ENCODE data around the gene CRYBA2. TPM values are rescaled to one million over a fixed set of nuclear protein-coding genes. Genes with fewer than 3 reads are reported as not detected.

CRYBA2 gene
- total and polyA plus RNA-seq, 2 of the 8 experiments (the other 6 are each of a cell fraction or from before 2014, with no cell fraction given), result not detected

DNA sequence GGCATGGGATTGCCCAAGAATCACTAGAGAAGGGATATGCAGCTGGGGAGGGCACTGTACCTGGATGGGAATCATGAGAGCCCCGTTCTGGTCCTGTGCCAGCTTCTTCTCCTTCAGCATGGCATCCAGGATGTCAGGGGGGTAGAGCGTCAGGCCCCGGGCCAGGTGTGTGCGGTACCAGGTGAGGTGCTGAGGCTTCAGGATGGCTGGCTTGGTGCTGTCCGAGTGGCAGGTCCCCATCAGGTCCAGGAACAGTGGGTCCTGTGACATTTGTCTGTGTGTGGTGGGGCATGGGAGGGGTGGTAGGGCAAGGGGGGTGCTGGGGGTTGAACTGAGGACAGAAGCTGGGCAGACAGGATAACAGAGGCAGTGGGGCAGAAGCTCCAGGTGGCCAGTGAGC lies 34.9 kb upstream of the CRYBA2 start:
- peaks cover 0 to 3% (median under 1%) of the 10 kb centered on the region in 4 experiments; a peak in 2 of 7 replicates for H3K4me1 ChIP-seq (replicated peaks in 1 of 4; ENCODE audit: control insufficient read depth in 3 of 4, insufficient read depth in 4 of 4, low read length in 3 of 4)
- no peak overlapping the region for H4K8ac ChIP-seq (ENCODE audit: extremely low read depth, insufficient read depth, low read length)
- no peaks in the 10 kb centered on the region; a peak in 1 of 7 replicates for H3K27me3 ChIP-seq (replicated peaks in 1 of 4; ENCODE audit: control insufficient read depth in 3 of 4, extremely low read depth in 1 of 4, insufficient read depth in 3 of 4, low read length in 3 of 4)
- no peaks in the 10 kb centered on the region for H3K36me3 ChIP-seq (ENCODE audit: control insufficient read depth in 2 of 4, insufficient read depth in 4 of 4, low read length in 3 of 4)
- TF ChIP-seq, protein P1, sequence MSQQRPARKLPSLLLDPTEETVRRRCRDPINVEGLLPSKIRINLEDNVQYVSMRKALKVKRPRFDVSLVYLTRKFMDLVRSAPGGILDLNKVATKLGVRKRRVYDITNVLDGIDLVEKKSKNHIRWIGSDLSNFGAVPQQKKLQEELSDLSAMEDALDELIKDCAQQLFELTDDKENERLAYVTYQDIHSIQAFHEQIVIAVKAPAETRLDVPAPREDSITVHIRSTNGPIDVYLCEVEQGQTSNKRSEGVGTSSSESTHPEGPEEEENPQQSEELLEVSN (IDR thresholded peaks at IDR 0.05), result no peak
- no peak for TF ChIP-seq RAD21 (IDR thresholded peaks at IDR 0.05 in 1 of 2, conservative IDR thresholded peaks at IDR 0.05 in 1 of 2; ENCODE audit: low read depth in 2 of 2, low read length in 2 of 2)
- no peak for TF ChIP-seq KDM1A (IDR thresholded peaks at IDR 0.05; ENCODE audit: borderline replicate concordance, low read length)
- TF ChIP-seq SP4 (IDR thresholded peaks at IDR 0.05; ENCODE audit: low read length), result no peak
- no peak for TF ChIP-seq GTF2F1 (IDR thresholded peaks at IDR 0.05; ENCODE audit: borderline replicate concordance, low read depth, low read length)
- TF ChIP-seq CHD1 (IDR thresholded peaks at IDR 0.05; ENCODE audit: low read depth, low read length), result no peak
- TF ChIP-seq YY1 (IDR thresholded peaks at IDR 0.05; ENCODE audit: low read depth, low read length), result no peak
- TF ChIP-seq SIRT6 (IDR thresholded peaks at IDR 0.05; ENCODE audit: low read length), result no peak
- no peak for TF ChIP-seq SIX5 (IDR thresholded peaks at IDR 0.05; ENCODE audit: low read depth, low read length)
- TF ChIP-seq CBX5 (IDR thresholded peaks at IDR 0.05; ENCODE audit: low read depth, low read length), result no peak
- TF ChIP-seq ASH2L (IDR thresholded peaks at IDR 0.05; ENCODE audit: low read length), result no peak
- H2AFZ ChIP-seq (ENCODE audit: low read length), result no peak overlapping the region
- H2AK5ac ChIP-seq (ENCODE audit: low read depth, low read length), result no peak overlapping the region
- peaks cover 0 to 2% of the 10 kb centered on the region in 2 experiments for H4K20me1 ChIP-seq (replicated peaks in 1 of 2; ENCODE audit: control insufficient read depth in 1 of 2, insufficient read depth in 2 of 2, low read length in 2 of 2)
- H3K56ac ChIP-seq (replicated peaks; ENCODE audit: insufficient read length, low read depth, low read length), result no peak overlapping the region
- no peak overlapping the region for H2BK15ac ChIP-seq (ENCODE audit: low read length)
- ChIA-PET CTCF (ENCODE audit: partially characterized antibody) (interaction anchor here (0.8 to 45.5 kb wide), 13 partner anchors 9 to 267 kb away, joined by 3 to 1006 read pairs (median 19); partner anchors contain the start of genes CFAP65, CRYBA2, IHH and NHEJ1), POLR2A (ENCODE audit: partially characterized antibody) (no interaction called here)
- H2BK12ac ChIP-seq (ENCODE audit: low read depth, low read length), result no peak overlapping the region
- H4K91ac ChIP-seq (replicated peaks; ENCODE audit: insufficient read length, low read length), result no peak overlapping the region
- no peak overlapping the region for H2BK120ac ChIP-seq (replicated peaks; ENCODE audit: low read depth, low read length)
- no peaks in the 10 kb centered on the region for H3K79me2 ChIP-seq (ENCODE audit: control insufficient read depth in 1 of 2, insufficient read depth in 2 of 2, low read length in 2 of 2)
- no peaks in the 10 kb centered on the region for H3K9me3 ChIP-seq (ENCODE audit: insufficient read depth in 2 of 2, low read depth in 1 of 2, low read length in 1 of 2)
- no peak overlapping the region for H3K14ac ChIP-seq (ENCODE audit: insufficient read length)
- no peak overlapping the region for H2BK20ac ChIP-seq (ENCODE audit: low read length)
- H3K18ac ChIP-seq (ENCODE audit: extremely low read depth, low read length), result no peak overlapping the region
- DNase-seq (ENCODE audit: low read depth in 1 of 2, low spot score in 2 of 2) (no peak), FAIRE-seq (no peak)
- no peak overlapping the region for H3K9ac ChIP-seq (replicated peaks in 1 of 4; ENCODE audit: extremely low read depth in 1 of 4, low read depth in 3 of 4, low read length in 3 of 4)
- H2BK5ac ChIP-seq (ENCODE audit: low read depth, low read length), result no peak overlapping the region
- H3K79me1 ChIP-seq (ENCODE audit: low read depth, low read length), result no peaks in the 10 kb centered on the region
- 91% methylated on average over 5 of the region's 5 CpGs; no CpG with 5 or more reads in 1 of the 2 experiments for WGBS, 2 experiments (ENCODE audit: extremely low coverage in 1 of 2, insufficient coverage in 1 of 2, insufficient read length in 1 of 2, insufficient replicate concordance in 2 of 2, low coverage in 1 of 2, low lambda C conversion rate in 2 of 2, missing lambda C conversion rate in 1 of 2)
- H3K4ac ChIP-seq (replicated peaks; ENCODE audit: insufficient read length, low read depth, low read length), result no peak overlapping the region
- no peak overlapping the region for H3K27ac ChIP-seq (ENCODE audit: low read depth, low read length)
- H4K5ac ChIP-seq (ENCODE audit: insufficient read length, low read depth, low read length), result no peak overlapping the region
- no peaks in the 10 kb centered on the region for H3K23me2 ChIP-seq (ENCODE audit: low read depth, low read length)
- H3K4me3 ChIP-seq (ENCODE audit: extremely low read depth in 1 of 4, insufficient read depth in 2 of 4, low read depth in 3 of 4, low read length in 4 of 4), result no peak overlapping the region
- H3K4me2 ChIP-seq (ENCODE audit: insufficient read depth in 1 of 2, low read depth in 2 of 2, low read length in 2 of 2), result no peak overlapping the region
- H3K23ac ChIP-seq (ENCODE audit: insufficient read length), result no peak overlapping the region
